AG10803 (cell line): ENCODE measurements around the gene GNAI3.

Experiments
- DNase-seq: peaks from one replicate; pipeline ENCODE4 v3.0.0; 2010; ENCODE audit warnings: low read depth
- H3K4me3 ChIP-seq: 2 replicates; pipeline ENCODE4 v1.5.1; 2011; ENCODE audit warnings: mild to moderate bottlenecking, low read length, control low read depth
- CTCF ChIP-seq: conservative IDR thresholded peaks from 2 replicates; pipeline ENCODE4 v1.5.1; 2011; ENCODE audit warnings: mild to moderate bottlenecking, low read length, control low read depth, inconsistent platforms

The GNAI3 gene

GRCh38 chr1:109619576-109620400 lies 71.4 kb downstream of the GNAI3 start, which contains the start of the genes AMPD2 and GNAT2:
Gene AMPD2 (plus strand): TSS chr1:109619837. CDS start chr1:109621176, 1,339 bp downstream.
Gene GNAT2 (minus strand): TSS chr1:109619616. CDS start chr1:109612870, 6,746 bp downstream.
- DNase-seq, result peak; percentile 90
- no peak for TF ChIP-seq CTCF
- peak within 1 kb of the TSS; percentile 99 for H3K4me3 ChIP-seq

GRCh38 chr1:109620401-109620791 lies 72.0 kb downstream of the GNAI3 start:
- no peak for TF ChIP-seq CTCF
- peak; percentile 68 for DNase-seq
- H3K4me3 ChIP-seq, result peak overlapping the region; percentile 99

GRCh38 chr1:109620841-109621286 lies 72.4 kb downstream of the GNAI3 start:
- TF ChIP-seq CTCF, result no peak
- DNase-seq, result peak; percentile 94
- H3K4me3 ChIP-seq, result peak overlapping the region; percentile 99

- DNase-seq, result peak; percentile 25
- TF ChIP-seq CTCF, result no peak
- H3K4me3 ChIP-seq, result peak overlapping the region; percentile 99
These were observed 73.1 kb downstream of the GNAI3 start for GRCh38 chr1:109621379-109622136.

GRCh38 chr1:109622137-109622892 lies 73.9 kb downstream of the GNAI3 start:
- DNase-seq, result no peak
- H3K4me3 ChIP-seq, result peak overlapping the region; percentile 99
- TF ChIP-seq CTCF, result no peak

GRCh38 chr1:109622895-109623294 lies 74.5 kb downstream of the GNAI3 start:
- DNase-seq, result no peak

More at GRCh38 chr1:109622895-109623294, 74.5 kb downstream of the GNAI3 start:
- H3K4me3 ChIP-seq, result no peak overlapping the region; the same call in 1 of the 2 replicates
- no peak for TF ChIP-seq CTCF
